NCI-H128 (cell line): Measurements from ENCODE around the gene SNAP91.
"Not testable (repeated sequence)": the region's sequence is repeated elsewhere in the genome, so short reads cannot be mapped to it uniquely, and the experiment has no call there.

Experiments used
- DNase-seq: peaks from one replicate; lab custom pipeline; 2025; ENCODE audit not compliant: unreplicated experiment; lab: John Stamatoyannopoulos, UW

The SNAP91 gene

DNA sequence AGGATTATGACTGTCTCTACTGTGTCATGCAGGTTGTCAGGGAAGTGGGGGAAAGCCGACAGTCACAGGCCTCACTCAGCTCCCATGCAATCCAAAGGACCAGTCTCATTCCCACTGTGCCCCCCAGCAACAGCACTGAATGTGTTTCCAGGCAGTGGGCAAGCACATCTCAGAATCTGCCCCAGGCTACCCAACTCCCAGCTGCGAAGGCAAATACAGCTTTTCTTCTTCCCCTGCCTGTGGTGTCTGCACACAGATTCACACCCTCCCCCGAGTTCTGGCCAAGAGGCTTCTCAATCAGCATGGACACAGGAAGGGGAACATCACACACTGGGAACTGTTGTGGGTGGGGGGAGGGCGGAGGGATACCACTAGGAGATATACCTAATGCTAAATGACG, 75.3 kb downstream of the SNAP91 start:
- DNase-seq = no peak

GRCh38 chr6:83633149-83633548, 75.8 kb downstream of the SNAP91 start:
- DNase-seq = no peak

- not testable (repeated sequence) for DNase-seq
Observed at GRCh38 chr6:83629908-83630307, 79.0 kb downstream of the SNAP91 start.

DNA sequence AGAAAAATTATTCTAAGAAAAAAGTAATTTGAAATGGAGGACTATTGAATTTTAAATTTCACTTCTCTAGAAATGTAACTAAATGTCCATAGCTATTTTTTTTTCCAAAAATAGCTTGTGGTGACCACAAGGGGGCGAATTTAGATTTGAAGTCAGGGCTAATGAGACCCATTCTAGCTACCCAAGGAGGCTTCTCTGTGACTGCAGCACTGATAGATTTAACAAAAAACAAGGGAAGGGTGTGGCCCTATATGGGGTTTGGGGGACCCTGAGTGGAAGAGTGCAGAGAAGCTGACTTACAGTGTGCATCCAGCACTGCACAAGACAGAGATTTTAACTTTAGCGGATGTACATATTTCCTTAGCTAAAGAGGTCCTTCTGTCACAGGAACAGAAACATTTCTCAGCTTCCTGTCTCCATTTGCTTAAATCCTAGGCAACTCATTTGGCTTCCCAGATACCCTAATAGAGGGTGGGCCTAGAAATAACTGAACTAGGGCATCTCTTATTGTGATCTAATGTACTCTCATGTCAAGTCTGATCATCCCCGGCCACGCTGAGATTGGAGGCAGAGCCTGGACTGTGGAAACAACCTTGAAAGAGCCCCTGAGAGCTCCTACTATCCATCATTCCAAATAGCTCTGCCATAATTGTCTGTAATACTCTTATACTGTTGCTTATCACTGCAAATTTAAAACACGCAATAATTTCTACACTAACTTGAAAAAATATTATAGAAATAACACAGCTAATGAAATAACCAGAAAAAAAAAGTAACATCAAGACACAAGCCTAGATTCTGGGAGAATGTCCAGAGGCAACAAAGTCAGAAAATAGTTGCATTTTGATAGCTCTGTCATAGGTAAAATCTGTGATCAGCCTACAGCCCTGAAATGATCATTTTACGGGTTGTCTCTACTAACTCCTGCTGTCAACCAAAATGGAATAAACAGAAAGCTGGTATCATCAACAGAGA, 93.6 kb downstream of the SNAP91 start:
- DNase-seq = no peak

DNA sequence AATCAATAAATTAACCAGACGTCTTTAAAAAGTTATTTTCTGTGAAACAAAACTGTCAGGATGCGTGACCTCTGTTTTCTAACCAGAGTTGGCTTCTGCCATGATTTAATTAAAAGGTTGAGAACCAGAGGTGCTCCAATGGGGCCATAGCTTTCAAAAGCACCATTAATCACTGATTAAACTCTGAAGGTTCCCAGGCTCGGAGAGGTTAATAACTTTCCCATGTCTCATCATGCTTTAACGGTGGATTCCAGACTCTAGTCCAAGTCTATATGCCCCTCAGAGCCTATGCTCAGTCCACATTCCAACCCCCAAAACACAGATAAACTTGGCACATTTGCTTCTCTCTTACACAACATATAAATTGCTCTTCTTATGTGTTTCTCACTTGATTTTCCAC, 95.5 kb downstream of the SNAP91 start:
- no peak for DNase-seq

DNA sequence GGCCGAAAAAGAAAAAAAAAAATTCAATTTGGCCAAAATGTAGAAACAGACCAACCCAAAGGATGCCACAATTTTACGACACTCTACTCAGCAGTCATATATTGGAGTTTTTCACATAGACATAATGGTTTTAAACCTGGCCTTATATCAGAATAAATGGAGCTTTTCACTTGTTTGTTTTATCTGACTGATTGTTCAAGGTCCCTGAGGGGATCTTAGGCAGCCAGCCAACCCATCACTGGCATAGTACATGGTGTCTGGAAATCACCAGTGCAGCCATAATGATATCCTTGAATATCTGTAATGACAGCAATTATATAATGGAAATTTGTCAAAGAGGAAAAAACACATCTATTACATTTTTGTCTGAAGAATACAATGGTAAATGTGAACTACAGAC, 99.7 kb downstream of the SNAP91 start:
- no peak for DNase-seq

GRCh38 chr6:83605517-83605916, 103.4 kb downstream of the SNAP91 start:
- DNase-seq = no peak

- DNase-seq = no peak
Observed at GRCh38 chr6:83603551-83603950, 105.3 kb downstream of the SNAP91 start.

- DNase-seq = no peak
Observed at GRCh38 chr6:83601119-83601518, 107.8 kb downstream of the SNAP91 start.

GRCh38 chr6:83600459-83600858, 108.4 kb downstream of the SNAP91 start:
- DNase-seq = no peak

DNA sequence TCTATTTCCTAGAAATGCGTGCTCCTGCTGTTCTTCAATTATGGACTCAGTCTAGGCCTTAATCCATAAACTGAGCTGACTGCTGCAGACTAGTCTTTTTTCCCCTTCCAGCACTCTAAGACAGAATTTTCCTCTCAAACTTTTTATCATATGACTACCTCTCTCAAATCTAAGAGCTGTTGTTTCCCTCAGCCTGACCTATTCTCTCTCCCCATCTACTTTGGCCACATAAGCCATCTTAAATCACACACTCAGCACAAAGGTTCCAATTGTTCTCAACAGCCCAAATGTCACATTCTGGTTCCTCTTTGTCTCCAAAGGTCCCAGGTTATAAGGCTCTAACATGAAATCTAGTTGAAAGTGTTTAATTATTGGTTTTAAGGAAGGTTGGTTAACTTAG, 111.4 kb downstream of the SNAP91 start:
- no peak for DNase-seq

GRCh38 chr6:83597051-83597450, 111.8 kb downstream of the SNAP91 start:
- DNase-seq = no peak

DNA sequence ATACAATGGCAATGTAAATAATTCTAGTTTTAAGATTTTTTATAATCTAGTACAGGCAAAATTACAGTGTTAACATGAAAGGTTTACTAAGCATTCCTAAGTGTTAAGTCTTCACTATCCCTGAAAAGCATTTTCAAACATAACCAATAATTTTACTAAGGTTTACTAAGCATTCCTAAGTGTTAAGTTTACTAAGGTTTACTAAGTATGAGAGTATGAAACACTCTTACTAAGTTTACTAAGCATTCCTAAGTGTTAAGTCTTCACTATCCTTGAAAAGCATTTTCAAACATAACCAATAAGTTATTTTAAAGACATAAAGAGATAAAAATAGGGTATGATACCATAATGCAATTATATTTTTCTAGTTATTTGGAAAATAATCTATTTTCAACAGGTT, 114.0 kb downstream of the SNAP91 start:
- DNase-seq = no peak

- DNase-seq = no peak
Observed at GRCh38 chr6:83593395-83593785, 115.5 kb downstream of the SNAP91 start.

DNA sequence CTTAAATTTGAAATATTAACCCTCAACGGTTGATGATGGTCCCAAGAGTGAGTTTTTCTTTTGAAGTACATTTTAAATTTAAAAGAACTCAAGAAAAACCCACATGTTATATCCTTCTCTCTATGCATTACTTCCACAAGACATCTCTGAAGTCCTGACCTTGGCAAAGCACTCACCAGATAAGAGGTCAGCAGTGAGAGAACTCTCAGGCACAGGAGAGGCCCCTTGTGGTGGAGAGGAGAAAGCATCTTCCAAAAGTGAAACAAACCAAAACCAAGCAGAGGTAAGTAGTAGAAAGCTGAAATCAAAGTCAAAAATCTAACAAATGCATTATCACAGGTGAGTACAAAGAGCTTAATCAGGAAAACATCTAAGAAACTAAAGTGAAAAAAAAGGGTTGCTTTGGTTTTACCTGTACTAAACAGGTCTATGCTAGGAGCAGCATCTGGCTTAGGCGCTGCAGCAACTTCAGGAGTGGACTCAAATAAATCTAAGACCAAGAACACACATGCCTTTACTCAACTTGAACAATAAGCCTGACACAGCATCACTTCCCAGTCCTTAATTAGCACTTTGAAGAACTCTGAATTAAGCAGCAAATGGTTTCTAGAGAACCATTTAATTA, 116.0 kb downstream of the SNAP91 start:
- no peak for DNase-seq

GRCh38 chr6:83590416-83590815, 118.5 kb downstream of the SNAP91 start:
- no peak for DNase-seq

DNA sequence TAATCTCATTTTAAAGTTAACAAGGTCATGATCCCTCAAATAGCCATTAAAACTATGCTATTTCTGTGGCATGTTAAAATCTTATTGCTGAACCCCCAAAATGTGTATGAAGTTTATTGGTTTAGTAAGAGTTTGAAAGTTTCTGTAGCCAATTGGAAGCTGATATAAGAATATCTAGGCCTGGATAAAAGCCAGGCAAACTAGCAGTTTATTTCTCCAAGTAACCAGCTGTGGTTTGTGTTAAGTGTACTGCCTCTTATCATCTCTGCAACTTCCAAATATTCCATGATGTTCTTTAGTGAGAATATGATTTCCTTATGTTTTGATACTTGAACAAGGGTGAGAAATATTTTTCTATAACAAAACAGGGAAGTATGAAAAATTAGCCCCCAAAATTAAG, 119.8 kb downstream of the SNAP91 start:
- no peak for DNase-seq

GRCh38 chr6:83578057-83578456, 130.8 kb downstream of the SNAP91 start:
- DNase-seq = no peak

DNA sequence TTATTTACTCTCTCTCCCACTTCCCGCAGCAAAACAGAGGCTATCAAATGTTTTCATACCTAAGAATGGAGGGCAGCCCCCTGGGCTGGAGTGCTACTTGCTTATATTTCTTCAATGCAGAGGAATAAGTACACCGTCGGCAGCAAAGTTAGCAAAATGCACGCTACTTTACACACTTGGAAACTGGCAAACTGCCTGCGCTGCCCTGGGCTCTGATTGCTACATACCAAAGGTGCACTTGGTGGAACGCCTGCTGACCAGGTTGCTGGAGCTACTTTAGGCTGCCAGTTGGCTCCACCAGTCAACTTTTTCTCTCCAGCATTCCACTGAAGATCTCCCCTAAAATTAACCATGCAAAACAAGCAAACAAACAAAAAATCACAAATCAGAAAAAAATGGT, 134.1 kb downstream of the SNAP91 start:
- no peak for DNase-seq

DNA sequence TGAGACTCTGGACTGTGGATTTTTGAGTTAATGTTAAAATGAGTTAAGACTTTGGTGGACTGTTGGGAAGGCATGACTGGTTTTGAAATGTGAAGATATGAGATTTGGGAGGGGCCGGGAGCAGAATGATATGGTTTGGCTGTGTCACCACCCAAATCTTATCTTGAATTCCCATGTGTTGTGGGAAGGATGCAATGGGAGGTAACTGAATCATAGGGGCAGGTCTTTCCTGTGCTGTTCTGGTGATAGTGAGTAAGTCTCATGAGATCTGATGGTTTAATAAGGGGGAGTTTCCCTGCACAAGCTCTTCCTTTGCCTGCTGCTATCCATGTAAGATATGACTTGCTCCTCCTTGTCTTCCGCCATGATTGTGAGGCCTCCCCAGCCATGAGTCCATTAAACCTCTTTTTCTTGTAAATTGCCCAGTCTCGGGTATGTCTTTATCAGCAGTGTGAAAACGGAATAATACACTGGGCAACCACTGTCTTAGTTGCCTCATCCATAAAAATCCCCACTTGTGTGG, 137.2 kb downstream of the SNAP91 start:
- not testable (repeated sequence) for DNase-seq

- no peak for DNase-seq
Observed at GRCh38 chr6:83558975-83559374, 149.9 kb downstream of the SNAP91 start.

DNA sequence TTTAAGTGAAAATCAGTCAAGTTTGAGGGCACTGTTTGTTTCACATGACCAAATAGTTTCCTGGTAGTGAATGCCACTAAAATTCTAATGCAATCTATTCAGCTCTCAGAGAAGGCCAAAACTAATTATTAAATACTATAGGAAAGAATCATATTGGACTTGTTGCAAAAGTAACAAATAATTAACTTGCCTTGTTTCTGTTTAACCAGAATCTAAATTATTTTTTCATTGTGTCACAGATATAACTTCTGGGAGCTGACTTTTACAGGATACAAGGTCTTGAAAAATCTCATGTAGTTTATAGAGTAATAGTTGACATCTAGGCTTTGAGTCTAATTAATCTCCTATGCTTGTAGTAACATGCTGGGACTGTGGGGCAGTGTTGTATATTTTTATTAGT, 152.0 kb downstream of the SNAP91 start:
- DNase-seq = no peak
